Smooth muscle cell of the brain vasculature (primary cell): ENCODE results near the gene SOX21.

ENCODE experiments used
- DNase-seq: peaks from one replicate; pipeline ENCODE4 v3.0.0-alpha.2; 2012; ENCODE audit warnings: low read depth, low spot score

Gene SOX21

GRCh38 chr13:94709001-94709834 lies 3.1 kb downstream of the SOX21 start:
- no peak for DNase-seq

- no peak for DNase-seq
Measured at GRCh38 chr13:94708031-94708859, 4.1 kb downstream of the SOX21 start.

GRCh38 chr13:94707400-94708021 lies 4.8 kb downstream of the SOX21 start:
- DNase-seq = no peak

GRCh38 chr13:94706843-94707399 lies 5.4 kb downstream of the SOX21 start:
- DNase-seq = no peak

- no peak for DNase-seq
Measured at GRCh38 chr13:94706101-94706842, 6.1 kb downstream of the SOX21 start.

GRCh38 chr13:94705081-94706030 lies 7.0 kb downstream of the SOX21 start:
- no peak for DNase-seq

- DNase-seq = no peak
Measured at GRCh38 chr13:94704377-94705080, 7.8 kb downstream of the SOX21 start.

GRCh38 chr13:94703721-94704314 lies 8.5 kb downstream of the SOX21 start:
- DNase-seq = no peak

- no peak for DNase-seq
Measured at GRCh38 chr13:94703271-94703670, 9.1 kb downstream of the SOX21 start.

GRCh38 chr13:94702181-94703041 lies 9.9 kb downstream of the SOX21 start:
- no peak for DNase-seq

- DNase-seq = no peak
Measured at GRCh38 chr13:94701313-94702180, 10.8 kb downstream of the SOX21 start.

GRCh38 chr13:94700536-94700935 lies 11.8 kb downstream of the SOX21 start:
- DNase-seq = no peak

GRCh38 chr13:94700051-94700535 lies 12.3 kb downstream of the SOX21 start:
- DNase-seq = no peak

GRCh38 chr13:94696171-94696570 lies 16.2 kb downstream of the SOX21 start:
- DNase-seq = no peak

- DNase-seq = no peak
Measured at GRCh38 chr13:94692030-94692429, 20.3 kb downstream of the SOX21 start.

- DNase-seq = no peak
Measured at GRCh38 chr13:94683409-94683808, 28.9 kb downstream of the SOX21 start.

GRCh38 chr13:94682229-94682628 lies 30.1 kb downstream of the SOX21 start:
- no peak for DNase-seq
